T-helper 22 cell (primary cell): ENCODE data around the gene SCNN1G.
"Not testable (repeated sequence)": the region's sequence is repeated elsewhere in the genome, so short reads cannot be mapped to it uniquely, and the experiment has no call there.

Experiments
- DNase-seq: peaks from one replicate; pipeline ENCODE4 v3.0.0-alpha.2; 2020; ENCODE audit warnings: low read depth

Gene SCNN1G

GRCh38 chr16:23182679-23183542 is at the start of gene SCNN1G:
Gene SCNN1G (plus strand): TSS chr16:23182745. CDS start chr16:23186272, 3,527 bp downstream.
- DNase-seq: no peak

GRCh38 chr16:23132775-23133463 is 49.6 kb upstream of the SCNN1G start:
- no peak for DNase-seq

- DNase-seq: no peak
Measured at GRCh38 chr16:23134274-23134673, 48.3 kb upstream of the SCNN1G start.

- no peak for DNase-seq
Measured at GRCh38 chr16:23137256-23137655, 45.3 kb upstream of the SCNN1G start.

- DNase-seq: no peak
Measured at GRCh38 chr16:23137818-23138217, 44.7 kb upstream of the SCNN1G start.

- no peak for DNase-seq
Measured at GRCh38 chr16:23140107-23140506, 42.4 kb upstream of the SCNN1G start.

GRCh38 chr16:23141033-23141432 is 41.5 kb upstream of the SCNN1G start:
- DNase-seq: no peak

GRCh38 chr16:23141500-23141899 is 41.0 kb upstream of the SCNN1G start:
- no peak for DNase-seq

GRCh38 chr16:23141959-23142740 is 40.4 kb upstream of the SCNN1G start:
- DNase-seq: no peak

- DNase-seq: no peak
Measured at GRCh38 chr16:23143391-23143790, 39.2 kb upstream of the SCNN1G start.

- not testable (repeated sequence) for DNase-seq
Measured at GRCh38 chr16:23144393-23144792, 38.2 kb upstream of the SCNN1G start.

- no peak for DNase-seq
Measured at GRCh38 chr16:23145186-23145585, 37.4 kb upstream of the SCNN1G start.

GRCh38 chr16:23145608-23146007 is 36.9 kb upstream of the SCNN1G start:
- DNase-seq: no peak

- no peak for DNase-seq
Measured at GRCh38 chr16:23146877-23147601, 35.5 kb upstream of the SCNN1G start.

GRCh38 chr16:23147666-23148065 is 34.9 kb upstream of the SCNN1G start:
- DNase-seq: no peak

GRCh38 chr16:23148166-23148512 is 34.4 kb upstream of the SCNN1G start:
- no peak for DNase-seq

GRCh38 chr16:23148513-23149266 is 33.9 kb upstream of the SCNN1G start:
- peak; percentile 46 for DNase-seq

GRCh38 chr16:23149267-23149992 is 33.1 kb upstream of the SCNN1G start, which contains the start of gene USP31:
Gene USP31 (minus strand): TSS chr16:23149452. CDS start chr16:23149270, 182 bp downstream.
- DNase-seq: peak; percentile 82

- DNase-seq: no peak
Measured at GRCh38 chr16:23149993-23150364, 32.6 kb upstream of the SCNN1G start.

- DNase-seq: no peak
Measured at GRCh38 chr16:23152386-23153178, 30.0 kb upstream of the SCNN1G start.
